Endothelial cell (in vitro differentiated cells): ENCODE measurements around the gene PANK3. TPM values are rescaled to one million over a fixed set of nuclear protein-coding genes. Genes with fewer than 3 reads are reported as not detected.

Experiments
- DNase-seq: peaks from one replicate; pipeline ENCODE4 v3.0.0; 2021; ENCODE audit warnings: low spot score
- H3K27ac Mint-ChIP-seq: one replicate; pipeline ENCODE4 v1.8.0; 2021; ENCODE audit warnings: mixed read lengths, inconsistent platforms; ENCODE audit not compliant: unreplicated experiment
- H3K27me3 Mint-ChIP-seq: one replicate; pipeline ENCODE4 v1.8.0; 2021; ENCODE audit warnings: mild to moderate bottlenecking, moderate library complexity, mixed read lengths, inconsistent platforms; ENCODE audit not compliant: unreplicated experiment
- H3K36me3 Mint-ChIP-seq: one replicate; pipeline ENCODE4 v1.8.0; 2021; ENCODE audit warnings: mild to moderate bottlenecking, low read depth, mixed read lengths, inconsistent platforms; ENCODE audit not compliant: unreplicated experiment
- H3K4me1 Mint-ChIP-seq: one replicate; pipeline ENCODE4 v1.8.0; 2021; ENCODE audit warnings: mild to moderate bottlenecking, mixed read lengths, inconsistent platforms; ENCODE audit not compliant: unreplicated experiment
- H3K4me3 Mint-ChIP-seq: one replicate; pipeline ENCODE4 v1.8.0; 2021; ENCODE audit warnings: mild to moderate bottlenecking, mixed read lengths, inconsistent platforms; ENCODE audit not compliant: unreplicated experiment
- H3K9me3 Mint-ChIP-seq: one replicate; pipeline ENCODE4 v1.8.0; 2021; ENCODE audit warnings: mixed read lengths, inconsistent platforms; ENCODE audit not compliant: unreplicated experiment
- total RNA-seq: library from RNA; stranded (reverse); fragmentation: NEBNext Ultra II Directional; extraction: Animal tissue kit (Norgen Biotek cat#: 25700); gene quantifications from one replicate; pipeline ENCODE4 v1.2.1, GENCODE V29; 2021; ENCODE audit not compliant: unreplicated experiment
- TF ChIP-seq, protein P1 (sequence below): fragments of 200-600 bp; sonication (generic); IDR thresholded peaks from one replicate; pipeline ENCODE4 v1.5.0; 2021; ENCODE audit warnings: antibody characterized with exemption; ENCODE audit not compliant: unreplicated experiment

Gene PANK3
- total RNA-seq, 1 donor from 2014 or later: 103 TPM

DNA sequence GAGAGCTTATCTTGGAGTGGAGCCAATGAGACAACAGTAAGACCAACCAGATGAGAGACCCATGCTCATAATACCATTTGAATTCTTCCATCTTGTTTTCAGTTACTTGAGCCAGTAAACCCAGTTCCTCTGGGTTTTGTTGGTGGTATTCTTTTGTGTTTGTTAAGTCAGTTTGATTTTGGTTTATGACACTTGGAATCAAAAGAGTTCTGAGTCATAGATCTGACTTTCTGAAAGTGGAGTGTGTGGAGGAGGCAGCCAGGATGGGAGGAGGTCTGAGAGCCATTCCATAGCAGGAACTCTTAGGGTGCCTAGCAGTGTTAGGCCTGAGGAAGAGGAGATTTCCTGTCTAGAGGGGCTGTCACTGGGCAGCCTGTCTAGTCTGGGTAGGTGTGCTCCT lies 24.6 kb upstream of the PANK3 start:
- Mint-ChIP-seq H3K4me3 (no peak overlapping the region), H3K27me3 (no peaks in the 10 kb centered on the region), H3K4me1 (peaks cover 3% of the 10 kb centered on the region), H3K27ac (no peak overlapping the region), H3K9me3 (no peaks in the 10 kb centered on the region), H3K36me3 (no peaks in the 10 kb centered on the region)
- DNase-seq: no peak
- TF ChIP-seq, protein P1, sequence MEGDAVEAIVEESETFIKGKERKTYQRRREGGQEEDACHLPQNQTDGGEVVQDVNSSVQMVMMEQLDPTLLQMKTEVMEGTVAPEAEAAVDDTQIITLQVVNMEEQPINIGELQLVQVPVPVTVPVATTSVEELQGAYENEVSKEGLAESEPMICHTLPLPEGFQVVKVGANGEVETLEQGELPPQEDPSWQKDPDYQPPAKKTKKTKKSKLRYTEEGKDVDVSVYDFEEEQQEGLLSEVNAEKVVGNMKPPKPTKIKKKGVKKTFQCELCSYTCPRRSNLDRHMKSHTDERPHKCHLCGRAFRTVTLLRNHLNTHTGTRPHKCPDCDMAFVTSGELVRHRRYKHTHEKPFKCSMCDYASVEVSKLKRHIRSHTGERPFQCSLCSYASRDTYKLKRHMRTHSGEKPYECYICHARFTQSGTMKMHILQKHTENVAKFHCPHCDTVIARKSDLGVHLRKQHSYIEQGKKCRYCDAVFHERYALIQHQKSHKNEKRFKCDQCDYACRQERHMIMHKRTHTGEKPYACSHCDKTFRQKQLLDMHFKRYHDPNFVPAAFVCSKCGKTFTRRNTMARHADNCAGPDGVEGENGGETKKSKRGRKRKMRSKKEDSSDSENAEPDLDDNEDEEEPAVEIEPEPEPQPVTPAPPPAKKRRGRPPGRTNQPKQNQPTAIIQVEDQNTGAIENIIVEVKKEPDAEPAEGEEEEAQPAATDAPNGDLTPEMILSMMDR: no peak

DNA sequence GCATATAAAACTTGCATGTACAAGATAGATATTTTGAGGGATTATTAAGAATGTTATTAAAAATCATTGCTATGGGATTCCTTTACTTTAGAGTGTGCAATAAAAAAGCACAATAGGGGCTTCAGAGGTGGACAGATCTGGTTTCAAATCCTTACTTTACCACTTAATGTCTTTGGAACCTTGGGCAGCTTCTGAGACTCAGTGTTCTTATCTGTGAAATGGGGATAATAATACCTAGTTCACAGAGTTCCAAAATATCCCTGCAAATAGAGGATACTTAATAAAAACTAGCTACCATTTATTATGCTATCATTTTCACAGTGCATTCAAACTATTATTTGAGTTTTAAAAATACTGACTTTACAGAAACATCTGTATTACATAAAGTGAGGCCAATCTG lies 23.3 kb upstream of the PANK3 start:
- H3K27ac Mint-ChIP-seq: no peak overlapping the region
- peaks cover 5% of the 10 kb centered on the region for H3K4me1 Mint-ChIP-seq
- H3K4me3 Mint-ChIP-seq: no peak overlapping the region
- TF ChIP-seq, protein P1: no peak
- no peaks in the 10 kb centered on the region for H3K36me3 Mint-ChIP-seq
- H3K27me3 Mint-ChIP-seq: no peaks in the 10 kb centered on the region
- no peaks in the 10 kb centered on the region for H3K9me3 Mint-ChIP-seq
- DNase-seq: no peak

DNA sequence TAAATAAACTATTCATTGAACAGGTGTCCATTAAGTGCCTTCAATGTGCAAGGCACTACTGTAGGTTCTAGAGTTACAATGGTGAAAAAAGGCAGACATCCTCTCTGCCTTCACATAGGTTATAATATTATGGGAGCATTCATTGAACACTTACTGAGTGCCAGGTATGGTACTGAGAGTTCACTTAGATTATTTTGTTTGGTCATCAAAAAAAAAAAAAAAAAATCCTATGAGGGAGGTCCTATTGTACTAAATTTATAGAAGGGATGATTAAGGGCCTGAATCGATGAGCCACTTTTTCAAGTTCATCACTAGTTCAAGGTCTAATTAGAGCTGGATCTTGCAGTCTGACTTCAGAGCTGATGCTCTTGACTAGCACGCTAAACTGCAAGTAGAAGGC lies 22.8 kb upstream of the PANK3 start:
- H3K27me3 Mint-ChIP-seq: no peaks in the 10 kb centered on the region
- no peak overlapping the region for H3K4me3 Mint-ChIP-seq
- H3K9me3 Mint-ChIP-seq: no peaks in the 10 kb centered on the region
- no peak for DNase-seq
- H3K4me1 Mint-ChIP-seq: peaks cover 5% of the 10 kb centered on the region
- TF ChIP-seq, protein P1: no peak
- H3K27ac Mint-ChIP-seq: no peak overlapping the region
- no peaks in the 10 kb centered on the region for H3K36me3 Mint-ChIP-seq

DNA sequence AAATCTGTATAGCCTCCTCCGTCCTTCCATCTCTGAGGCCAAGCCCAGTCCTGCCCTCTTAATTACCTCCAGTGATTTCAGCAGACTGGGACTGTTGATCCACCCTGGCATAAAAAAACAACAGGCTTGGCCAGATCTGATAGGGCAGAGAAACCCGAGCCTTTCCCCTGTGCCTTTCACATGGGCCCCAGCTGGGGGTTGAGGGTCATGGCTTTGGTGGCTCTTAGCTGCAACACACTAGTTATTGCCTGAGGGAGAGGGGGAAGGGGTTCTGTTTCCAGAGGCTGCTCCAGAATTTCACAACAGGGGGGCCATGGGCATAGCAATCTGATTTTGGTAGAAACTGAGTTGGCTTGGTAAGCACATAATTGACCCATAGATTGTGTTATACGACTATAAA lies 21.2 kb upstream of the PANK3 start:
- Mint-ChIP-seq H3K4me1 (peaks cover 5% of the 10 kb centered on the region), H3K4me3 (no peak overlapping the region), H3K27me3 (no peaks in the 10 kb centered on the region), H3K9me3 (no peaks in the 10 kb centered on the region), H3K27ac (no peak overlapping the region), H3K36me3 (no peaks in the 10 kb centered on the region)
- TF ChIP-seq, protein P1: no peak
- no peak for DNase-seq

DNA sequence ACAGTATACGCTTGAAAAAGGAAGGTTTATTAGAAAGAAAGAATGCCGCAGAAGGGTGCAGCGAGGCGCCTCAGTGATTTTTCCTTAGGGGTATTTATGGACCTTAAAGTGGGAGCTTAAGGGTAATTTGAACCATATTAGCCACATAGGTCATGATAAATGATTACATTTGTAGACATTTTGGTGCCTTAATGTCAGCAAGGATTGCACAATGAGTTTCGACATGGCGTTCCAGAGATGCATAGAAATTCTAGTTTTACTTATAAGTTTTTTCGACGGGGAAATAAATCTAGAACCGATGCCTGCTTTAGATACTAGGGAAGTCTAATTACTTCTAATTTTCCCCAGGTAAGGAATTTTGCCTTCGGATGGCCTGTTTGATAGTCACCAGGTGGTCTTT lies 20.7 kb upstream of the PANK3 start:
- DNase-seq: no peak
- H3K9me3 Mint-ChIP-seq: no peaks in the 10 kb centered on the region
- no peak overlapping the region for H3K4me3 Mint-ChIP-seq
- H3K27me3 Mint-ChIP-seq: no peaks in the 10 kb centered on the region
- no peaks in the 10 kb centered on the region for H3K36me3 Mint-ChIP-seq
- no peak overlapping the region for H3K27ac Mint-ChIP-seq
- TF ChIP-seq, protein P1: no peak
- peaks cover 5% of the 10 kb centered on the region for H3K4me1 Mint-ChIP-seq
